Activated naive CD4-positive, alpha-beta T cell treated with anti-CD3 and anti-CD28 coated beads, Interleukin-2, amount 50 U/mL, for 72 hours (primary cell): ENCODE results near the gene TREH. TPM values are rescaled to one million over a fixed set of nuclear protein-coding genes. Genes with fewer than 3 reads are reported as not detected.
"Not testable (repeated sequence)": the region's sequence is repeated elsewhere in the genome, so short reads cannot be mapped to it uniquely, and the experiment has no call there.

Experiments used
- ATAC-seq, 2 donors: fragments of 150-1000 bp; cut with Tn5 transposase; 2 replicates each; pipeline ENCODE4 v1.10.0; 2021; ENCODE audit warnings: mild to moderate bottlenecking in 2 of 2, moderate library complexity in 2 of 2
- DNase-seq, 2 donors: peaks; one replicate each; pipeline ENCODE4 v3.0.0; 2021 to 2022; ENCODE audit warnings: low spot score in 2 of 2
- H3K27ac Mint-ChIP-seq, 2 donors: one replicate each; pipeline ENCODE4 v1.8.0; 2022; ENCODE audit warnings: mild to moderate bottlenecking in 2 of 2, mixed read lengths in 2 of 2
- H3K36me3 Mint-ChIP-seq, 2 donors: one replicate each; pipeline ENCODE4 v1.8.0; 2022; ENCODE audit warnings: mixed read lengths in 2 of 2
- H3K9me3 Mint-ChIP-seq, 2 donors: one replicate each; pipeline ENCODE4 v1.8.0; 2022; ENCODE audit warnings: mixed read lengths in 2 of 2
- total RNA-seq, 2 donors: library from RNA; stranded (reverse); gene quantifications; one replicate each; pipeline ENCODE4 v1.2.3, GENCODE V29; 2022

TREH gene
- total RNA-seq, 2 donors from 2014 or later, result not detected

DNA sequence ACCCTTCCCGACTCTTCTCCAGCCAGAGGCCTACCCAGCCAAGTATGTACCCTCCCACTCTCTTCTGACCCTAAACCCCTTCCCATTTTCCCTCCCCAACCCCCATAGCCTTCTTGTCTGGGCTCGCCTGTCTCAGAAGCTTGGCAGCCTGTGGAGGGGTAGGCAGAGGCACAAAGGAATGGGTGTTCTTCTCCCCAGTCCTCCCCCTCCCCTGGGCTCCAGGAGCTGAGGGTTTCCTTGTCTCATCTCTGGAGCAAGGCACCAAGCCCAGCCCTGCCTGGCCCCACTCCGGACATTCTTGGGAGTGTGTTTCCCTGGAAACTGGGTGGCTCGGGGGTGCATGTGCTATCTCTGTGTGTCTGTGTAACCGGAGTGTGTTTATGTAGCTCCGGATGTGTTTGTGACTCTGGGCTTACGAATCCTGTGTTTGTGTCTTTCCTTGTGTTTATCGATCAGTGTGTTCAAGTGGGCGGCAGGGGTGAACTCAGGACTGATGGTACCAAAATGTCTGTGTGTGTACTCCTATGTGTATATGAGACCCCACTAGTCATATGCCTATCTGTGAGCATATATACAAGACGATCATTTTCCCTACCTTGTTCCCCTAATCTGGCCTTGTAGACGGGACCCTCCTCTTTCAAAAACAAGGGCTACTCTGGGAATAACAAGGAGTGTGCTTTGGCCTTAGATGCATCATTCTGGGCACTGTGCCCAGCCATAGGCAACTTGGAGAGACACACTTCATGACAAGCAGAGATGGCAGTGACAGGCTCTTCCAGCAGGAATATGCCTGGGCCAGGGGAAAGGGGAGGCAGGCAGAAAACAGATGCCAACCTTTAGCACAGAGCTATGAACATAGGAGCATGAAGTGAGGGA, 61.1 kb downstream of the TREH start:
- Mint-ChIP-seq H3K36me3 (no peaks in the 10 kb centered on the region), H3K27ac (peak overlapping the region in 1 of 2 donors; percentile 65)
- no peak for ATAC-seq

DNA sequence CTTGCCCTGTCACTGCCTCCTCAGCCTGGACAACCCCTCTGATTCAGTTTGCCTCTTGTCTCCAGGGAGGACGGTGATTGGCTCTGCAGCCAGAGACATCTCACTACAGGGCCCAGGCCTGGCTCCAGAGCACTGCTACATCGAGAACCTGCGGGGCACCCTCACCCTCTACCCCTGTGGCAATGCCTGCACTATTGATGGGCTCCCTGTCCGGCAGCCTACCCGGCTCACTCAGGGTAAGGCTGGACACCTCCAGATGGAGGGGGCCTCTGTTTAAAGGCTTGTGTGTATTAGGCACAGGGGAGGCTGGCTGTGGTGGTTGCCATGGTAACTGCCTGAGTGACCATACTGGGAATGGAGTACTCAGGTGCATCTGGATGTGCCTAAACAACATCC, 63.5 kb downstream of the TREH start:
- H3K36me3 Mint-ChIP-seq, result no peaks in the 10 kb centered on the region
- no peak for DNase-seq

More for the DNA sequence above, 61.1 kb downstream of the TREH start:
- DNase-seq, result no peak
- no peaks in the 10 kb centered on the region for H3K9me3 Mint-ChIP-seq

DNA sequence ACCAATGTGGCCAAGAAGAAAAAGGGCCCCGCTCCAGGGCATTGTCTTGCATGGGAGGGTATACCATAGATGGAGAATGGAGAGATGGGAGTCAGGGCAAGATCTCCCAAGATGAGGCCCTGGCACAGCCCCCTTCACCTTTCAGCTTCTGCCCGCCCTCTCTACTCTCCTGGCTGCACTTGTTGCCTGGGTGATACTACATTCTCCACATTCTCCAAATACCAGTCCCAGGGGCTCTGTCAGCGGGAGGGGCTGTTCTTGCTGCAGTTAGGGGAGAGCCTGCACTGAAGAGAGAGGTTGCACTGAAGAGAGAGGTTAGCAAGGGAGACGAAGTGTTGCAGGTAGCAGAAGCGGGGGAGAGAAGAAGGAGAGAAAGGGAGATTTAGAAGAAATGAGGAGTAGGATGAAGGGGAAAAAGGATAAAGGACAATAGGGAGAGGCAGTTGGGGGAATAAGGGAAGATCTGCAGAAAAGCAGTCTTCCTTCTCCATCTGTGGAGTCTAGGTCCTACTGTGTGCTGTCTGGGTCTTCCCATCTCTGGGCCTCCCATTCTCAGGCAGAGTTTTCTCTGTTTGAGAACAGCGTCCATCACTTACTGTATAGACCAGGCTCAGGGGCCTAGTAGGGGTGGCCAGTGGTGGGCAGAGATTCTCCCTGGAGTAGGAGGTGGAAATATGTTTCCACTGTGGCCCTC, 64.0 kb downstream of the TREH start:
- ATAC-seq, result no peak
- no peak for DNase-seq
- H3K27ac Mint-ChIP-seq, result no peak overlapping the region
- no peaks in the 10 kb centered on the region for H3K9me3 Mint-ChIP-seq
- H3K36me3 Mint-ChIP-seq, result no peaks in the 10 kb centered on the region

More for the DNA sequence above, 63.5 kb downstream of the TREH start:
- Mint-ChIP-seq H3K9me3 (no peaks in the 10 kb centered on the region), H3K27ac (no peak overlapping the region)
- no peak for ATAC-seq

DNA sequence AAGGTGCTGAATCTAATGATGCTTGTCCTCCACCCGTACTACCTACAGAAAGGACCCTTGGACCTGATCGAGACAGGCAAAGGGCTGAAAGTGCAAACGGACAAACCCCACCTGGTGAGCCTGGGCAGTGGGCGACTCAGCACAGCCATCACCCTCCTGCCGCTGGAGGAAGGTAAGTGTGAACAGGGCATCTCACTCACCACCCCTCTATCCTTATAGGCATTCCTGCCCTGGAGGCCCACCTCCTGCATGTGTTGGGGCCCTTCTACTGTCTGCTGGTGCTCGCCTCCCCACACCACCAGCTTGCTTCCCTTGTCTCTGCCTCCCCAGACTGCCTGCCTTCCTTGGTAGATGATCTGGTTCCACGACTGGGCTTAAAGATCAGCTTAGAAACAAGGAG, 64.9 kb downstream of the TREH start:
- no peaks in the 10 kb centered on the region for H3K9me3 Mint-ChIP-seq
- no peak for ATAC-seq
- no peaks in the 10 kb centered on the region for H3K36me3 Mint-ChIP-seq

DNA sequence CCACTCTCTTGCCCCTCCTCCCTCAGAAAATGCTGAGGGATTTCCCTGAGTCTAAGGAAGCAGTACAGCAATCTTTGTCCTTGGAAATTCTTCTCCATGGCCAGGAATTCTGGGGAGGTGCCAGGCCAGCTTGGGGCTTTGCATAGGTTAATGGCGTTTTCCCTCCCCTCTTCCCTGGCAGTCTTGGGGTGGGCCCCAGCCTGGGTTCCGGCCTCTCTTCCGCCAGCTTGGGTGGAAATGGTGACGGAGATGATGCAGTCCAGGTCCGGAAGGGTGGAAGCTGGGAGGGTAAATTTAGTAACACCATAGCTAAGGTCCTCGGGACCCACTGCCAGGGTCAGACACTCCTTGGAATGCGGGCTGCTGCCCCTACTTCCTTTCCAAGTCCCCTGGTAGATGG, 67.1 kb downstream of the TREH start:
- H3K9me3 Mint-ChIP-seq, result no peaks in the 10 kb centered on the region
- no peak overlapping the region for H3K27ac Mint-ChIP-seq
- DNase-seq, result no peak
- ATAC-seq, result no peak
- H3K36me3 Mint-ChIP-seq, result no peaks in the 10 kb centered on the region

More for the DNA sequence above, 64.9 kb downstream of the TREH start:
- DNase-seq, result peak in 1 of 2 donors; percentile 26
- no peak overlapping the region for H3K27ac Mint-ChIP-seq

DNA sequence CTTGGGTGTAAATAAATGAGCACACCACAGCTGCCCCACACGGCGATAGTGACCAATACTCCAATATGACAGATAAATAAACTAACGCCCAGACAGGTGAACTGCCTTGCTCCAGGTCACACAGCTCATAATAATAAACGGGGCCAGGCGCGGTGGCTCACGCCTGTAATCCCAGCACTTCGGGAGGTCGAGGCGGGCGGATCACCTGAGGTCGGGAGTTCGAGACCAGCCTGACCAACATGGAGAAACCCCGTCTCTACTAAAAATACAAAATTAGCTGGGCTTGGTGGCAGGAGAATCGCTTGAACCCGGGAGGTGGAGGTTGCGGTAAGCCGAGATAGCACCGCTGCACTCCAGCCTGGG, 68.0 kb downstream of the TREH start:
- DNase-seq, result peak in 1 of 2 donors; percentile 42
- not testable (repeated sequence) for H3K27ac Mint-ChIP-seq, H3K36me3 Mint-ChIP-seq, H3K9me3 Mint-ChIP-seq, ATAC-seq

DNA sequence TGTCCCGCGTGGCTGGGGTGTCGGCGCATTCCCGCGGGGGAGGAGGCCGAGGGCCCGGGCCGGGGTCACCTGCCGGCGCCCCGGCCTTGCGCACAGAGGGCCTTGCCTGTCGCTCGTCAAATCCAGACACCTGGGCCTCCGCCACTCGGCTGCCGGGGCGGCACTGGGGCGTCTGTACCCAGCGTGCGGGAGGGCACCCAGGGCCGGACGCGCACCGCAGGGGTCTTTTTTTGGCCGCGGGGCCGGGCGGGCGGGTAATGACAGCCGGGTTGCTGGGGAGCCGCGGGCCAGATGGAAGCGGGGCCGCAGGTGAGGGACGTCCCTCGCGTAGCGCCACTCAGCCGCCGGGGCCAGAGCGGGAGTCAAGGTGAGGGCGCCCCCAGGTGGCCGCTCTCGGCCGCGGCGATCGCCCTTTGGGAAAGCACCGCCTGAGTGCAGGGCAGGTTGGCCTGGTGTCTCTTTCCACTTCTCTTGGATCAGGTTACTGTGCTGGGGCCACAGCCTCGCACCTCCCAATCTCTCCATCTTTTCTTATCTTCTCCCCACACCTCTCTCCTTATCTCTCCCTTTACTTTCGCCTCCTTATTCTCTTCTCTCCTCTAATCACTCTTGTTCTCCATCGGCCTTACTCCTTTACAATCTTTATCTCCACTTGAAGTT, 68.5 kb downstream of the TREH start:
- ATAC-seq, result peak; percentile 69 to 70
- Mint-ChIP-seq H3K36me3 (no peaks in the 10 kb centered on the region), H3K27ac (no peak overlapping the region), H3K9me3 (no peaks in the 10 kb centered on the region)
- peak; percentile 88 to 95 for DNase-seq

DNA sequence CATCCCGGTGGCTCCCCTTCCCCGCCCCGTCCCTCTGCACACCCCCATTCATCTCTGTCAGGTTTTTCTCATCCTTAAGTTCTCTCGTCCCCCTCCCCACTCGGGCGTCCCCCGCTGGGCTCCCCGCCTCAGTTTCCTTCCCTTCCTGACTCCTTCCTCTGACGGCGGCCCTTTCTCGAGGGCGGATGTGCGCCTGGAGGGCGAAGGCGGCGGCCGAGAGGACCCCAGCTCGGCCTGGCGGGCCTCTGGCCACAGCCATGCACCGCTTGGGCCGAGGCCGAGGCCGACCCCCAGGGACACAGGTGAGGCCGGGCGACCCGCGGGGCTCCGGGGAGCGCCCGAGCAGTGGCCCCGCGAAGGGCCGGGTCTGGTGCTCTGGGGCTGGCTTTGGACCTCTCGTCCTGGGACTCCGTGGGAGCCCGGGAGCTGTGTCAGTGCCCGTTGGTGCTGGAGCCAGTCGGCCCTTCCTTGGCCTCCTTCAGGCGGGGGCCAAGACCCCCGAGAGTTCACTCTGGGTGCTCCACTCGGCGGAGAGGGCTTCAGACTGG, 69.2 kb downstream of the TREH start:
- Mint-ChIP-seq H3K36me3 (no peaks in the 10 kb centered on the region), H3K27ac (peak overlapping the region; percentile 4 to 68), H3K9me3 (no peaks in the 10 kb centered on the region)
- ATAC-seq (peak; percentile 2 to 11), DNase-seq (peak; percentile 29 to 62)

DNA sequence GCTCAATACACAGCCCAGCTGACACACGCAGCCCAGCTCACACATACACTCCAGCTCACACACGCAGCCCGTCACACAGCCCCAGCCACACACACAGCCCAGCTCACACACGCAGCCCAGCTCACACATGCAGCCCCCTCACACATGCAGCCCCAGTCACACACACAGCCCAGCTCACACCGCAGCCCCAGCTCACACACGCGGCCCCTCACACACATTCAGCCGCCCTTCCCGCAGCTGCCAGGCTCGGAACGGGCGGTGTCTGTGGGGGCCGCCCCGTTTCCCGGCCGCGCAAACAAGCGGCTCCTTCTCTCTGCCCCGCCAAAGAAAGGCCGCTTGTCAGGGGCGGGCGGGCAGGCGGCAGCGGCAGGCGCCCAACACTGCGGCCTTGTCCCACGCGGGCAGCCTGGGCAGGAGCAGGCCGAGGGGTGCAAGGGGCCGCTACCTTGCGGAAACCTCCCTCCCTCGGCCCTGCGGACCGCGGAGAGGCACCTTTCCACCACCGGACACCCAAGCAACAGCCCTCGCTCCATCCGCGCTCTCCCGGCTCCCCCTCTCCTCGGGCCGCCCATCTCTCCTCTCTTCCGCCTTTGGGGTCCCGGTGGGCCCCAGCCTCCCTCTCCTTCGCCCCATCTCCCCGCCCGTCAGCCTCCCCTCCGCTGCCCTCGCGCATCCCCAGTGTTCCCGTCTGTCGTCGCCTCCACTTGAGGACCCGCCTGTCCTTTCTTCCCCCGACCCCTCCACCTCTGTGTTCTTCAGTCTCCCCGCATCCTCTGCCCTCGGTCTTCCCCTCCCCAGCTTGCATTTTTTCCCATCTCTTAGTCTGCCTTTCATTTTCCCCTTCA, 69.8 kb downstream of the TREH start:
- DNase-seq, result peak; percentile 43 to 59
- Mint-ChIP-seq H3K9me3 (no peaks in the 10 kb centered on the region), H3K36me3 (no peaks in the 10 kb centered on the region), H3K27ac (peak overlapping the region; percentile 4 to 68)
- peak; percentile 24 to 33 for ATAC-seq

DNA sequence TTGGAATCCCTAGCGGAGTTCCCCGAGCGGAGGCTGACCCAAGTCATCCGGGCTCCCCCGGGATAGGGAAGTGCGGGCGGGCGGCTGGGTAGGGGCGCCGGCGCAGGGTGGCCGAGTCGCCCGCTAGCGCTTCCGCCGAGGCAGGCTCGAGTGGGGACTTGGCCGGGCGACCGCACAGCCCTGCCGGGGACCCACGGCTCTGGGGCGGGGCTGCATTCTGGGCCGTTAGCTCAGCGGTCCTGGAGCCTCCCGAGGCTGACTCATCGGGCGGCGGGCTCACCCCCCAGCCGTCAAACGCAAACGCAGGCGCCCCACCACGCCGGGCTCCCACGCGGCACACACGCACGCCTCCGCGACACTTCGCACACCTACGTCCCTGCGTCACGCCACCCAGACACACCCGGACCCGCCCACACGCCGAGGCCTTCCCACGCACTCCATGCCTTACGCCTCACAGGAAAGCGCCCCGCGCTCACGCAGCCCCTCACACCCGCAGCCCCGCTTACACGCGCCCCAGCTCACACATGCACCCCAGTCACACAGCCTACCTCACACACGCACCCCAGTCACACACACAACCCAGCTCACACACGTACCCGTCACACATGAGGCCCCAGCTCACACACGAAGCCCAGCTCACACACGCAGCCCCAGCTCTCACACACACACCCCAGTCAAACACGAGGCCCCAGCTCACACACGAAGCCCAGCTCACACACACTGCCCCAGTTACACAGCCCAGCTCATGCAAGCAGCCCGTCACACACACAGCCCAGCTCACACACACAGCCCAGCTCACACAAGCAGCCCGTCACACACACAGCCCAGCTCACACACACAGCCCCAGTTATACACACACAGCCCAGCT, 70.9 kb downstream of the TREH start:
- Mint-ChIP-seq H3K36me3 (no peaks in the 10 kb centered on the region), H3K27ac (peak overlapping the region in 1 of 2 donors; percentile 4), H3K9me3 (no peaks in the 10 kb centered on the region)
- peak; percentile 64 to 68 for ATAC-seq
- peak; percentile 58 to 77 for DNase-seq

DNA sequence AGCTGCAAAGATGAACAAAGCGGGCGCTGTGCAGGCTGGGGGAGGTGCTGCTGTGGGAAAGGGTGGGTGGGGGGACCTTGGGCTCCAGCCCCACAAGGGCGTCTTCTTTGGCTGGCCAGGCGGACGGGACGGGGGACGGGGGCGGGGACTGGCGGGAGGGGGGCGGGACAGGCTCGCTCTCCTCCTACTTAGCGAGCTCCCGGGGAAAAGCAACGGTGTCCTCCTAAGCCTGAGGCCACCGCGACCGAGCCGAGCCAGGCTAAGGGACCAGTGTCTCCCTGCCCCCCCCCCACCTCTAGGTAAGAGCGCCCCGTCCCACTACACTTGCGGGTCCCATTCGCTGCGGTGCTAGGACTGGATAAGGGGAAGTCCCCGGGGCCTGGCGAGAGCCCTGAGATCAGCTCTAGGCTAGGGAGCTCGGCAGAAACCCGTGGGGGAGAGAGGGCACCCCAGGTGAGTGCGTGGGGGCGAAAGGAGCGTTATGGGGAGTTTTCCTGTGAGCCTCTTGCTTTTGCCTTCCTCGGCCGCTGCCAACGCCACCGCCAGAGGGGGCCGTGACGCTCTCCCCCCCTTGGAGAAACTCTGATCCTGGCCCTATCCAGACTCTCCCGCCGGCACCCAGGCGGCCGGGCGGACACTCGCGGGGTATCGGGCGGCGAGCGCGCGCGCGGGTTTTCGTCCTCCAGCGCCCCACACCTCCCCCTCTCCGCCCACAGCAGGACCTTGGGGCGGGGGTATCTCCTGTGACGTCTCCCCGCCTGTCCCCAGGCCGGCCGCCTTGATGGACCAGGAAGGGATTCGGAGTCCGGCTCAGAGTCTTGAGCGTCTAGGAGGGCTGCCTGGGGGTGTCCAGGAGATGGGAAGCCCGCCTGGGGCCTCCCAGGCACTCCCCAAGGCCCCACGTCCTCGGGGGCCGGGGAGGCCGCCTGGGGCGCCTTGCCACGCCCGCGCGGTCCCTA, 71.8 kb downstream of the TREH start, which contains the start of gene PHLDB1:
Gene PHLDB1, plus strand, starts transcription at position 215 of the 959 bp plus-strand sequence. CDS start 6,222 bp downstream, outside the sequence.
- peak in 1 of 2 donors; percentile 30 for DNase-seq
- Mint-ChIP-seq H3K27ac (peak within 1 kb of the TSS in 1 of 2 donors; percentile 4), H3K9me3 (no peaks in the 10 kb centered on the region), H3K36me3 (no peaks in the 10 kb centered on the region)
- peak; percentile 3 to 13 for ATAC-seq
